Effector CD8-positive, alpha-beta T cell (primary cell): ENCODE measurements around the gene OSER1.
"Not testable (repeated sequence)": the region's sequence is repeated elsewhere in the genome, so short reads cannot be mapped to it uniquely, and the experiment has no call there.

Experiments
- DNase-seq: peaks from one replicate; lab custom pipeline; 2025; lab: John Stamatoyannopoulos, UW
- total RNA-seq, 4 experiments: gene quantifications; one replicate each; lab custom pipeline; 2026; lab: John Stamatoyannopoulos, UW

OSER1 gene
- total RNA-seq, result 33.3 to 71.8 (median 44.7) reads per million in 4 experiments

DNA sequence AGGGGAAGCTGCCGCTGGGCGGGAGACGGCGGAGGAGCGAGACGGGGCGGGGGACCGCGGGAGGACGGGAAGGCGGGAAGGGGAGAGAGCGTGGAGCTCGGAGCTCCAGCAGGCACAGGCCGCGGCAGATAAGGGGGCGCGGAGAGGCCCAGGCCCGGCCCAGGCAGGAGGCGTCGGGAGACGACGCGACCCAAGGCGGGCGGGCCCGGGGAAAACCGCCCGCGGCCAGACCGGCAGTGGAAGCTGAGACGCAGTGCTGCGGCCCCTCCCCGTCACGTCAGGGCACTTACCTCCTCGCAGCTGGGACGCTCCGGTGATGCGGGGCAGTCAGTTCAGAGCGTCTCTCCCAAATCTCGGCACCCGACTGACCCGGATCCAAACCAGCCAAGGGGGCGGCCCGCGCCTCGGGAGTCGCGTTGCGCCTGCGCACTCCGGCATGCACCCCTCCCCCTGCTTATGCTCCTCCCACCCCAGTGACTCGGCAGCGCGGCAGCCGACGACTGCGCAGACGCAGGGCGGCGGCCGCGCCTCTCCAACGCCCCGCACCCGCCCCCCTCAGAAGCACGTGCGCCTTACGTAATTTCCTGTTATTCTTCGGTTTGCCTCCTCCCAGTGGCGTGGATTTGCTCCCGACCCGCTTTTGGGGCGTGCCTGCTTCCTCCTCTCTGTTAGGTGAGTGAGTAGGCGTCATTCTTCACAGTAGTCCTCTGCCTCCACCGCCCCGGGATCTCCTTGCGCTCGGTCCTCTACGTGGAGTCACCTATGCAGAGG is at the start of gene OSER1:
Gene OSER1 (minus strand): TSS at position 366 of the 771 bp plus-strand sequence. CDS start 3,814 bp downstream, outside the sequence.
- peak; percentile 98 for DNase-seq

DNA sequence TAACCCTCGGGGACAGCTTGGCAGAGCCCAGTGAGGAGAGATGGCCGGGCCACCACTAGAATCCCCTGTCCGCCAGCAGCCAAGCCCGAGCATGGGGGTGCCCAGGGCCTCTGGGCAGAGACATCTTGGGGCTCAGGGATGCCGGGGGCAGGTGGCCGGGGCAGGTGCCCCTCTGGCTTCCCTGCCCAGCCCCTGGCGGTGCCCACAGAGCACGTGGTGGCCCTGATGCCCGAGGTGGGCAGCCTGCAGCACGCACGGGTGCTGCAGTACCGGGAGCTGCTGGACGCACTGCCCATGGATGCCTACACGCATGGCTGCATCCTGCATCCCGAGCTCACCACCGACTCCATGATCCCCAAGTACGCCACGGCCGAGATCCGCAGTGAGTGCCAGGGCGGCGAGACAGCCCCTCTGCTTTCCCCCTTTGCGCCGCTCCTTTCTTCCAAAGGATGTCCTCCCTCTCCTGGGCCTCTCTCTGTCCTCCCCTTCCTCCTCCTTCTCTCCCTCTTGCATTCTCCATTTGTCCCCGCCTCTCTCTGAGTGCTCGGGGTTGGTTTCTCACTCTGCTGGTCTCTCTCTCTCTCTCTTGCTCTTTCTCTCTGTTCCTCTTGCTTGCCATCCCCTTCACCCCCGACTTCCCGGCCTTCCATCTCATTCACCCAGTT is 47.8 kb upstream of the OSER1 start:
- DNase-seq, result no peak

DNA sequence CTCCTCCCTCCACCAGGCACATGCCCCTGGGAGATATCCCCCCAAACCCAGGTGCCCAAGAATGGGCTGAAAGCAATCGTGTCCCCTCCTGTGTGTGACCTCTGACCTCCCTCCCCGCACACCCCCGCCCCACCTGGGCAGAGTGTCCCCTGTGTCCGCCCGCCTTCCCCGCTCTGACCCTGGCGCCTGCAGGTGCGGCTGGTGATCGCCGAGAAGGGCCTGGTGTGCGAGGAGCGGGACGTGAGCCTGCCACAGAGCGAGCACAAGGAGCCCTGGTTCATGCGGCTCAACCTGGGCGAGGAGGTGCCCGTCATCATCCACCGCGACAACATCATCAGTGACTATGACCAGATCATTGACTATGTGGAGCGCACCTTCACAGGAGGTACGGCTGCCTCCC is 46.4 kb upstream of the OSER1 start:
- no peak for DNase-seq

DNA sequence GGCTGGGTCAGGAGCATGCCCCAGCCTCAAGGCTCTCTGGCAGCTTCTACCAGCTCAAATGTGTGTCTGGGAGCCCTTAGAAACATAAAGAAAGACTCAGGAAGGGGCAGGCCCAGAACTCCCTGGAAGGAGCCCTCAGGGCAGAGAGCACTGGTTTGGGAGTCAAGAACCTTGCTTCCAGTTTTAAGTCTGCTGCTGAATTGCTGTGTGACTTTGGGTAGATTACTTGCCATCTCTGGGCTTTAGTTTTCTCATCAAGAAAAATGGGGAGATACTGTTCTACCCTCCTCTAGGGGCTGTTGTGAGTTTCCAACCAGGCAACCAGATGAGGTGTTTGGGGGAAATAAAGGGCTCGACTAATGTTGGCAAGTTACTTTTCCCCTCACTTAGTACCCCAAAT is 45.4 kb upstream of the OSER1 start:
- DNase-seq, result no peak

DNA sequence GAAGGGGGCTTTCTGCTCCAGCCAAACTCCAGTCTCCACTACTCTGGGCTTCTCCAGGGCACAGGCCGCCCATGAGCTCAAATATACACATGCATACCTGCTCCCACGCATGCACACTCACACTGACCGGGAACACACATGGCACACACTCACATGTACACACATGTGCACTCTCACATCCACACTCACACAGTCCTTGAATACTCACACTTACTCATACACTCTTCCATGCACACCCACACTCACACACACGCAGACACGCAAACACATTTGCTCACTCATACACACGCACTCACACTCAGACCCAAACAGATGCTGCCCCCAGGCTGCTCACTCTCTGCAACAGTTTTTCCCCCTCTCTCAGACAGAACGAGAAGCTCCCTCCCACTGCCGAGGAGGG is 43.5 kb upstream of the OSER1 start:
- no peak for DNase-seq

DNA sequence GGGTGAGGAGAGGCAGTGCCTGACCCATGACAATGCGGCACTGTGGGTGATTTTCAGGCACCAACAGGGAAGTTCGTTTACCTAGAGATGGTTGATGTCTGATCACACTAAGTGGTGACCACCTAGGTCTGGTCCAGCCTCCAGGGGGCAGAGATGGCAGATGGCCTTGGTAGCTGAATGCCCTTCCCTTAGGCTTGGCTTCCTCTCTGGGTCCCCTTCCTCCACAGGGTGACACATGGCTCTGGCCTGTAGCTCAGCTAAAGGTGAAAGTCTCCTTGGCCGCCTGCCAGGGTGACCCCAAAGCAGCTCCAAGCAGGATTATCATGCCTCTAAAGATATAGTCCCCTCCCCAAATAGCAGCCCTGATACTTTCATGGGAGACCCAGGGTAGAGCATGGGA is 43.0 kb upstream of the OSER1 start:
- no peak for DNase-seq

DNA sequence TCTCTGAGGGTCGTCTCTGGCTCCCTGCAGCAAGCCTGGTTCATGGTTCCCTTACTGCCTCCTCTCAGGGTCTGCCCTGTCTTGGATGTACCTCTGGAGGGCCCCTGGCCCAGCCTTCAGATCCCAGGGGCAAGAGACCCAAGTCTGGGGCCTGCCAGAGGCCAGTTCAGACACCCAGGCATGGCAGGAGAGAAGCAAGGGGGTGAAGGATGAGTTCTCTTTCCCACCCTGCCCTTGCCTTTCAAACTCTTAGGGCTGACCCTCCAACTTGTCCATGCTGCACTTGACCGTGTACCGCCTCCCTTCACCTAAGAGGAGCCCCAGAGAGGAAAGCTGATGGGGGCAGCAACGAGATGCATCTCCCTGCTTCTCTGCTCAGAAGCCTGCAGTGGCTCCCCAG is 40.7 kb upstream of the OSER1 start:
- no peak for DNase-seq

DNA sequence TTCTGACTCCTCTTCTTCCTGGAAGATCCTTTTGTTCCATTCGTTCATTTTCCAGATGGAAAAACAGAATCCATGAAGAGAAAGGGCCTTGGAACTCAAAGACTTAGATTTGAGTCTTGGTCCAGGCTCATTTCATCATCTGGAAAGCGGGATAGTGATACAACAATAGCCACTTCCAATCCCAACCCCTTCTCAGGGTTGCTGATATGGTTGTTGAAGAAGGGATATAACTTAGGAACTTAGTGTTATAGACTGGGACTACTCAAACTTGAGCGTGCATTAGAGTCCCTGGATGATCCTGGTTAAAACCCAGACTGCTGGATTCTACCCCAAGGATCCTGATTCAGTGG is 37.8 kb upstream of the OSER1 start:
- DNase-seq, result no peak

DNA sequence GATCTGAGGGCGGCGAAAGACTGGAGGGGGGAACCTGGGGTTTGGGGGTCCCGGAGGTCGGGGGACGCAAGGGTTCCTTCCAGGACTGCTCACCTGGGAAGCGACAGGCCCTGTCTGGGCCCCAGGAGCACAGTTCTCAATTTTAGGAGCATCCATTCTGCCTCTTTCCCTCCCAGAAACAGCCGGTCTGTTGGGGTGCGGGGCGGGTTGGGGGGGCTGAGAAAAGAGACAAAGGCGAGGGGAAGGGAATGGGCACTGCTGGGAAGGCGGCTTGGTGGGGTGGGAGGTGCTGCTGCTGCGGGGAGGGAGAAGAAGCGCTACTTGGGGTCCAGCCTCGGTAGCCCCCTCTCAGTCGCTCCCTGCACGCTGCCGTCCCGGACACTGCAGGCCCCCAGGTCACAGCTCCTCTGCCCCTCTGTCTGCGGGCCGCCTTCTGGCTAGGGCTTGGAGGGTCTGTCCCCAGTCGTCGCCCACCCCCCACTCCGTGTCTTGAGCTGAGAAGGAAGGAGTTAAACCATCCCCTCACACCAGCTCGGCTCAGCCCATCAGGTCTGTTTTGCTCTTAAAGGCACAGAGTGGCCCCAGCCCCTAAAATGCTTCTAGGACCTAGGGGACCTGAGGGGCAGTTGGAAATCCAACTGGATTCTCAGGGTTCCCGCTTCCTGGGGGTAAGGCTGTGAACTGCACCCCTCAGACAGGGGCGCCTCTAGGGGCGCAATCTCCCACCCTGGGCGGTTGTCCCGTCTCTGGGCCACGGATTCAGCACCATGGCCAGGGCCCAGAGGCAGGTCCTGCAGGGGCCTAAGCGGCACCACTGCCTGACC is 37.2 kb upstream of the OSER1 start:
- DNase-seq, result no peak

DNA sequence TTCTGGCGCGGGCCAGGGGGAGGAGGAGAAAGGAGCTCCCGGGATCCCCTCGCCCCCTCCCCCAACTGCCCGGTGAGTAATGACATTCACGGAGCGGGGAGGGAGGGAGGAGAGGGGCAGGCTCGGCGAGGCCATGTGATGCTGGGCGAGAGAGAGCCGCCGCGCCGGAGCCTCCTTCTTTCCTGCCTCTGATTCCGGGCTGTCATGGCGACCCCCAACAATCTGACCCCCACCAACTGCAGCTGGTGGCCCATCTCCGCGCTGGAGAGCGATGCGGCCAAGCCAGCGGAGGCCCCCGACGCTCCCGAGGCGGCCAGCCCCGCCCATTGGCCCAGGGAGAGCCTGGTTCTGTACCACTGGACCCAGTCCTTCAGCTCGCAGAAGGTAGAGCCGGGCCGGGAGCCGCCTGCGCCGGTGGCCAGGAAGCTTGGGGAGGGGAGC is 36.6 kb upstream of the OSER1 start, which contains the start of gene GDAP1L1:
Gene GDAP1L1 (plus strand): TSS at position 178 of the 441 bp plus-strand sequence. CDS start 27 bp downstream, at position 205.
- no peak for DNase-seq

DNA sequence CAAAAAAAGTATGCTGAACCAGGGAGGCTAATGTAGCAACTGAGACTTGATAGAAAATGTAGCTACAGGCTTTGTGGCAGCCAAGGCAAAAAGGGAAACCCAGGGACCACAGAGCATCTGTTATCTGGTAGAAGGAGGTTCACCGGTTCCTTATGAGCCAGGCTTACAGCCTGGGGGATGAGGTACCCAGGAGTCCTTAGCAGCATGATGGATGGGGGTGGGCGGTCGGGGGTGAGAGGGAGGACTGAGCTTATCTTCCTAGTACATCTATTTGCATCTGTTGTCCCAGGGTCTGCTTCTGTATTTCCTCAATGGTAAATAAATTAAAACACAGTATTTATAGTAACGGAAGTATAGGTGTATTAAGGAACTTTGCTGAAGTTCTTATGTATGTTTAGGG is 35.4 kb upstream of the OSER1 start:
- DNase-seq, result no peak

DNA sequence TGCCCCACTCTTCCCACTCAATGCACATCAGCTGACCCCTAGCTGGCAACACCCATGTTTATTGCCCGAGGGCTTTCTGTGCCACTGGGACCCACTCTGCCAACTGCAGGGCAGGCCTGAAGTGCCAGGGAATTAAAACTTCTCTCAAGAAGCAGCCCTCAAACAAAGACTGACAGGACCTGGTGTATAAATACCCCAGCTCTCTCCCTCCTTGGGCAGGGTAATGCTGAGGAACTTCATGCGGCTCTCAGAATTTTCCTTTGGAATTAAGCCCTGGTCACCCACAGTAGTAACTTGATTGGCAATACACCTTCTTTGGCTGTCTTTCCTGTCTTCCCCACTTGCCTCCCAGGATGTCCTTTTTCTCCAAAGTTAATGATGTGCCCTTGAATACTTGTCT is 31.2 kb upstream of the OSER1 start:
- DNase-seq, result no peak

DNA sequence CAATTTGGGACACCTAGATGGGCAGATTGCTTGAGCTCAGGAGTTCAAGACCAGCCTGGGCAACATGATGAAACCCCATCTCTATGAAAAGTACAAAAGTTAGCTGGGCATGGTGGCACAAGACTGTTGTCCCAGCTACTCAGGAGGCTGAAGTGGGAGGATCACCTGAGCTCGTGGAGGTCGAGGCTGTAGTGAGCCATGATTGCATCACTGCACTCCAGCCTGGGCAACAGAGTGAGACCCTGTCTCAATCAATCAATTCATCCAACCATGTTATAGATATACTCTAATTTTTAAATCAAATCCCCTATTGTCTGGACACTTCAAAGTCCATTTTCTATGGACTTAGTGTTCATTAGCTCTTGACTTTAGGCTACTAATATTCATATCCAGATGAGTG is 26.3 kb upstream of the OSER1 start:
- DNase-seq, result not testable (repeated sequence)

DNA sequence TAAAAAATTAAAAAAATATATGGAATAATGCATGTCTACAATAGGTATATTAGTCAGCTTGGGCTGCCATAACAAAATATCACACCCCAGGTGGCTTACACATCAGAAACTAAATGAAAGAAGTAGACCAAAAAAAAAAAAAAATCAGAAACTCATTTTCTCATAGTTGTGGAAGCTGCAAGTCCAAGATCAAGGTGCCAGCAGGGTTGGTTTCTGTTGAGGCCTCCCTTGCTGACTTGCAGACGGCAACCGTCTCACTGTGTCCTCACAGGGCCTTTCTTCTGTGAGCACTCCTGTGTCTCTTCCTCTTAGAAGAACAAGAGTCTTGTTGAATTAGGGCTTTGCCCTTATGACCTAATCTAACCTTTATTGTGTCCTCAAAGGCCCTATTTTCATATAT is 25.1 kb upstream of the OSER1 start:
- no peak for DNase-seq

DNA sequence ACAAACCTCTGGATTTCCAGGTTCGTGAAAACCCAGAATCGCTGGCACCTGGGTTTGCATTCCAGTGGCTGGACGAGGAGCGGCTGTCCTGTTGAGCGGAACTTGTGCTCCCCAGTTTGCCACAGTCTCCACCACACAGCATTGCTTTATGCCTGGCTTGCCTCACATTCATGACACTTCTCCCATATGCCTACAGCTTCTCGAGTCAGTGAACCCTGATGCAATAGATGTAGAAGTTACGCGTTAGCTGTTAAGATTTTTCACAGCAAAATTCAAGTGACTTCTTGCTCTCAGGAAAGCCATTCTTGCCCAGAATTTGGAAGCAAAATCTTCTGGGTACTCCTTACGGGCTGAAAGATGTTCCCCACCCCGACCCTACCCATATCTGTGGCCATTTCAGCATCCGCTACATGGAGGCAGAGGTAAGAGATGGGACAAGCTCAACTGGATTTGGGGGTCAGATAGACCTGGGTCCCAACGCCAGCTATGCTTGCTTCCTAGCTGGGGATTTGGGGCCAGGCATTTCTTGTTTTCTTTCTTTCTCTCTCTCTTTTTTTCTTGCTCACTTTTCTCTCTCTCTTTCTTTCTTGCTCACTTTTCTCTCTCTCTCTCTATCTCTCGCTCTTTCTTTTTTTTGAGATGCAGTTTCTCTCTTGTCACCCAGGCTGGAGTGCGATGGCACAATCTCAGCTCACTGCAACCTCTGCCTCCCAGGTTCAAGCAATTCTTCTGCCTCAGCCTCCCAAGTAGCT is 24.2 kb upstream of the OSER1 start:
- DNase-seq, result no peak

DNA sequence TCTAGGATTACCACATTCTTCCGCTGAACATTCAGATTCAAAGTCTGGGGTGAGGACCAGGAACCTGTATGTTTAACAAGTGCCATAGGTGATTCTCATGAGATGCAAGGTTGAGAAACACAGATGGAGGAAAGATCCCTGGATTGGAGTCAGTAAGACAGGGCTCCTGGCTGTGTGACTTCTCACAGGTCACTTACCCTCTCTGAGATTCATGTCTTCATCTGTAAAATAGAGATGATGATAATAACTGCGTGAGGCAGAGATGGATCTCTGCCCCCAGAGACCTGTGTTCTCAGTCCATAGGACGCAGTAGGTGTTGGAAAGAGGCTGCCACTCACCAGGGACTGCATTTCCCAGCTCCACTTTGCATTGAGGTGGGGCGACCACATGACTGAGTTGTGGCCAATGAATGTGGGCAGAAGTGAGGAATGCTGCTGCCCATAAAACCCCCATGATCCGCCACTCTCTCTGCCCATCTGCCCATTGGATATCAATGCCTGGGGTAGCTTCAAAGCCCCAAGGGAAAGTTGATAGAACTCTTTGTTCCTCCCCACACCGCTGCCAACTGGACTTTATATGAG is 23.0 kb upstream of the OSER1 start:
- DNase-seq, result no peak

DNA sequence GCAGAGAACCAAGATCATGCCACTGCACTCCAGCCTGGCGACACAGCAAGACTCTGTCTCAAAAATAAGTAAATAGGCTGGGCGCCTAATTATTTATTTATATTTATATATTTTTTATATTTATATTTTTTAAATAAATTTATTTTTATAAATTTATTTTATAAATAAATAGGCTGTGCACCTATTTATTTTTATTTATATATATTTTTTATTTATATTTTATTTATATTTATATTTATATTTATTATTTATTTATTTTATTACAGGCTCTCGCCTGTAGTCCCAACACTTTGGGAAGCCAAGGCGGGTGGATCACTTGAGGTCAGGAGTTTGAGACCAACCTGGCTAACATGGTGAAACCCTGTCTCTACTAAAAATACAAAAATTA is 21.9 kb upstream of the OSER1 start:
- not testable (repeated sequence) for DNase-seq

DNA sequence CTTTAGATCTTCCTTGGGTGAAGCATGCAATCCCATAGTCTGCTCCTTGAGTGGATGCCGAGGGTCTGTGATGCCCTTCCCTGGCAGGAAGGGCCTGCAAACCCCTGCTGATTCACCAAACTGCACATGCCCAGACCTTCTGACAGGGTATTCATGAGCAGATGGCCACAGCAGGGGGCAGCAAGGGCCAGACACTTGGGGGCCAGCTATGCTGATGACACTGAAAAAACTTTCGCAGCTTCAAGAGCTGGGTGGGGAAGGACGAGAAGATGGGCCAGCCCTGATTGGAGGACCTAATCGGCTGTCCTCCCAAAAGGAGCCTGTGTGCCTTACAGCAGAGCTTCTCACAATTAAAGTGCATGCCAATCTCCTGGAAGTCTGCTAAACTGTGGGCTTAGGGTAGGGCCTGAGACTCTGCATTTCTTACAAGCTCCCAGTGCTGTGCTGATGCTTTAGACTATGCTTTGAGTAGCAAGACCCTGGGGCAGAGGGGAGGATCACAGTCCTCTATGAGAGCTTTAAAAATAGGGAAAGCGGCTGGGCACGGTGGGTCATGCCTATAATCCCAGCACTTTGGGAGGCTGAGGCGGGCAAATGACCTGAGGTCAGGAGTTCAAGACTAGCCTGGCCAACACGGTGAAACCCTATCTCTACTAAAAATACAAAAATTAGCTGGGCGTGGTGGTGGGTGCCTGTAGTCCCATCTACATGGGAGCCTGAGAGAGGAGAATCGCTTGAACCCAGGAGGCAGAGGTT is 21.3 kb upstream of the OSER1 start:
- DNase-seq, result no peak

DNA sequence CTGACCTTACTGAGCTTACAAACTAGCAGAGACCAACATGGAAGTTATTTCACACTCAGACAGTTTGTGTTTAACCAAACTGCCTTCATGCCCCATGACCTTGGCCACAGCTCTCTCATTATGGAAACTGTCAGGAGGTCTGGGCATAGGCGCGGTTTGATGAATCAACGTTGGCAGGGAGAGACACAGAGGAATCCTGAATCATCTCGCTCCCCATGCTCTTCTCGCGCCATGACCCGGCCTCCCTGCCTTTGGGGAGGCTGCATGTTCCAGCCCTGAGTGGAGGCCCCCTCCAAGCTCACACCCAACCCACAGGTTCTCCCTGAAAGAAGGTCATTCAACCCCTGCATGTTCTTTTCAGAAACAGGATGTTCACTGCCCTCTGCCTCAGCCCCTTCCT is 20.6 kb upstream of the OSER1 start:
- DNase-seq, result no peak

DNA sequence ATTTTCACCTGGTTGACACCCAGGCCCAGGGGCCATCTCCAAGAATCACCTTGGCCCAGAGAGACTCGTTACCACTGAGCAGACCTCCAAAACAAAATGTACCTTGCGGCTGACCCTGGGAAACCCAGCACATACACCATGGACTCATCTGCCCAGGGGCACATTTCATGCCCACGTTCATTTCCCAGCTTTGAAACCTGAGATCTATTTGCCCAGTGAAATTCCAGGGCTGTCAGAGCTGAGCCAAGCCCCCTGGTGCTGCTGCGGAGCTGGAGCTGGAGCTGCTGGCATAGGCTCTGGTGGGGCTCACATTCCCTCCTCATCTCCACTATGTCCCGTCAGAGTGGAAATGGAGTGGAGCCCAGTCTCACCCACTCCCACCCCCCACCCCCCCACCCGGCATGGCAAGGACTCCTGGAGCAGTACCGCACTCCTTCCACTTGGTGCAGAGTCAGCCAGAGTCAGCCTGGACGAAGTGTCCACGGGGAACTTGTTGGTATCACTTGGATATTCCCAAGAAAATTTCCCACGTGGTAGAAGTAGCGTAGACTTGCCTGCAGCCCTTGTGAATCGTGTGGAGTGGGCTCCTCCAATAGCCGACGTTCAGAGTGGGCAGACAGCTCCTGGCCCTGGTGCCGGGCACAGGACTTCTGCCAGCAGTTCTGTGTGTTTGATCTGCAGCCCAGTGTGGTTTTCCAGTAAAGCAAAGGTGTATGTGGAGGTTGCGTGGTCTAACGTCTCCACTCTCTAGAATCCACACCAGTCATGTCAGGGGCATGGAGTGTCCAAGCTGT is 18.1 kb upstream of the OSER1 start:
- no peak for DNase-seq
